ENCODE results near the gene CLCN6.

CLCN6 gene, protein sequence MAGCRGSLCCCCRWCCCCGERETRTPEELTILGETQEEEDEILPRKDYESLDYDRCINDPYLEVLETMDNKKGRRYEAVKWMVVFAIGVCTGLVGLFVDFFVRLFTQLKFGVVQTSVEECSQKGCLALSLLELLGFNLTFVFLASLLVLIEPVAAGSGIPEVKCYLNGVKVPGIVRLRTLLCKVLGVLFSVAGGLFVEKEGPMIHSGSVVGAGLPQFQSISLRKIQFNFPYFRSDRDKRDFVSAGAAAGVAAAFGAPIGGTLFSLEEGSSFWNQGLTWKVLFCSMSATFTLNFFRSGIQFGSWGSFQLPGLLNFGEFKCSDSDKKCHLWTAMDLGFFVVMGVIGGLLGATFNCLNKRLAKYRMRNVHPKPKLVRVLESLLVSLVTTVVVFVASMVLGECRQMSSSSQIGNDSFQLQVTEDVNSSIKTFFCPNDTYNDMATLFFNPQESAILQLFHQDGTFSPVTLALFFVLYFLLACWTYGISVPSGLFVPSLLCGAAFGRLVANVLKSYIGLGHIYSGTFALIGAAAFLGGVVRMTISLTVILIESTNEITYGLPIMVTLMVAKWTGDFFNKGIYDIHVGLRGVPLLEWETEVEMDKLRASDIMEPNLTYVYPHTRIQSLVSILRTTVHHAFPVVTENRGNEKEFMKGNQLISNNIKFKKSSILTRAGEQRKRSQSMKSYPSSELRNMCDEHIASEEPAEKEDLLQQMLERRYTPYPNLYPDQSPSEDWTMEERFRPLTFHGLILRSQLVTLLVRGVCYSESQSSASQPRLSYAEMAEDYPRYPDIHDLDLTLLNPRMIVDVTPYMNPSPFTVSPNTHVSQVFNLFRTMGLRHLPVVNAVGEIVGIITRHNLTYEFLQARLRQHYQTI

DNA sequence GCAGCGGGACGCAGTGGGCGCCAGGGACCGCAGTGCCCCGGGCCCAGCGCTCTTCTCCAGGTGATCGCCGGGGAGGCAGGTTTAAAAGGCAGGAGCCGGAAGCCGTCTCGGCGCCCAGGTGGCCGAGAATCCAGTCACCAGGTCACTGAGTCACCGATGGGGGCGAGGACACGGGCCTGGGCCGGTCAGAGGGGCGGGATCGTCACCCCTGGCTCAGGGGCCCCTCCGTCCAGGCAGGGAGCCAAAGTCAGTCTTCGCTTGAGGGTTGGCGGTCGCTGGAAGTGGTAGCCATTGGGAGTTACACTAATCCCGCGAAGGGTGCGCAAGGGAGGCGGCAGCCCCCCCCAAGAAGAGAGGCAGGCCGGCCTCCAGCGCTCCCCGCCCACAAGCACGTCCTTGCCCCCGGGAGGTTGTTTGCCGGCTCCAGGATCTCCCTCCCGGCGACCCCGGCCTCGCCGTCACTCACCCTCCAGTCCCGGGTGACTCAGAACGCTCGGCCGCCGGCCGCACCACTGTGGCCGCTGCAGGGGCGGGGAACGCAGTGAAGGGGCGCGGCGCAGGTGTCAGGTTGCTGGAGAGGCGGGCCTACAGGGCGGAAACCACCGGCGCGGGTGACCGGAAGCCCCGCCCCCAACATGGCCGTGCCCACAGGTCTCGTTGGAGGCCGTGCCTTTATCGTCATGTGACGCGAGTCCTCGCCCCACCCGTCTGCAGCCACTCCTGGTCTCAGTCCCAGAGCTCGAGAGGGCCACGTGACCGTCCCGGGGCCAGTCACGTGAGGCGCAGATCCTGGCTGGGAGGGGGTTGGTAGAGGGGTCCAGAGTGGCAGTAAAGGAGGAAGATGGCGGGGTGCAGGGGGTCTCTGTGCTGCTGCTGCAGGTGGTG, at the start of gene CLCN6, which contains the start of gene MTHFR:
CLCN6 (plus strand) TSS at position 770 of the 885 bp plus-strand sequence; CDS start at position 842, 72 bp downstream.
MTHFR (minus strand) TSS at position 543 of the 885 bp plus-strand sequence. CDS start 2,848 bp downstream, outside the sequence.
- peak; percentile 100 for DNase-seq

DNA sequence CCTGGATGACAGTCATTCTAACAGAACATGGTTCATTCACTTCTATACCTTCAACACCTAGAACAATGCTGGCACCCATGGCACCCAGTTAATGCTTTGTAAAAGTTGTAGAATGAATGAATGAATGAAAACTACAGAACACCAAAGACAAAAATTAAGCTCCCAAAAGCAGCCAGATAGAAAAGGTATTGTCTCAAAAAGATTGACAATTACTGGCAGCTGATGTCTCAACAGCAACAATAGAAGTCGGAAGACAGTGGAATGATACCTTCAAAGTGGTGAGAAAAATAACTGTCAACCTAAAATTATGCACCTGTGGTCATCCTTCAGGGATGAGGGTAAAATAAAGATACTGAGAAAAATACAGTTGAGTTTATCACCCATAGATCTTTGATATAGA, 48.9 kb upstream of the CLCN6 start:
- DNase-seq, result no peak

DNA sequence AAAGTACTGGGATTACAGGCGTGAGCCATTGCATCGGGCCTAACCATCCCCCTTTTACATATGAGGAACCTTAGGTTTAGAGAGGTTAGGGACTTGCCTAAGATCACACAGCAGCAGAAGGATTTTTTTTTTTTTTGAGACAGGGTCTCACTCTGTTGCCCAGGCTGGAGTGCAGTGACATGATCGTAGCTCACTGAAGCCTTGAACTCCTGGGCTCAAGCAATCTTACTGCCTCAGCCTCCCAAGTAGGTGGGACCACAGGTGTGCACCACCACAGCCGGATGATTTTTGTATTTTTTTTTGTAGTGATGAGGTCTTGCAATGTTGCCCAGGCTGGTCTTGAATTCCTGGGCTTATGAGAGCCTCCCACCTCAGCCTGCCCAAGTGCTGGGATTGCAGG, 46.2 kb upstream of the CLCN6 start:
- no peak for DNase-seq

DNA sequence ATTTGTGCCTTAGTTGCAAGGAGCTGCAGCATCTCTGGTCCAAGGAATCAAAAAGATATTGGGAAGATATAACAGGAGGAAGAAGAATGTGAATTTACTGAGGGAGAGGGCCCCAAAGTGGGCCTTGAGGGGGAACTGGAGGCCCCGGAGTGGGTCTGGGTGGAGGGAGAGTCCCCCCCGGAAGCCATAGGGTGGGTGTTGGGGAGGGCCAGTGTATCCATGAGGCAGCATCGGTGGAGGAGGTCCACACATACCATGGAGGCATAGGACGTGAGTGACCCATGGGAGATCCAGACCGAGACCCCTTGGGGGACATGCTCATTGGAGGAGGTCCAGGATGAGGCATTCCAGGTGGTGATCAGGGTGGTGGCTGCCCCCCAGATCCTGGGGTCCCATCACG, 44.7 kb upstream of the CLCN6 start:
- no peak for DNase-seq

DNA sequence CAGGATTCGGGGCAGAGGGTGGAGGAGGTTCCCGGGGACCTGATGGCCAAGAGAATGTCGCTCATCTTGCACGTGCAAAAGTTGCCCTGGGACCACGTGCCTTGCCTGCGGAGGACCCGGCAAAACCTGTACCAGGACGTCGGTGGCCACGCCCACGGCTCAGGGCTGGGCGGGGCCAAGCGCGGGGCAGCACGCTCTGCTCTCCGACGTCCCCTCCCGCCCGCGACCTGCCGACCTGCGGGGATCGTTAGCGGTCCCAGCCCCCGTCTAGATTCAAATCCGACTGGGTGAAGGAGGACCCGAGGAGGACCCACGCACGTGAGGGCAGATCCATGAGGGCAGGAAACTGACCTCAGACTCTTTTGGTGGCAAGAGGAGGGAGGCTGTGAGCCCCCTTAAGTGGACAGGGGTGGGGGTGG, 44.0 kb upstream of the CLCN6 start, which contains the start of gene C1orf167:
C1orf167 (plus strand) TSS at position 206 of the 419 bp plus-strand sequence. CDS start 2,208 bp downstream, outside the sequence.
- DNase-seq, result peak; percentile 46

DNA sequence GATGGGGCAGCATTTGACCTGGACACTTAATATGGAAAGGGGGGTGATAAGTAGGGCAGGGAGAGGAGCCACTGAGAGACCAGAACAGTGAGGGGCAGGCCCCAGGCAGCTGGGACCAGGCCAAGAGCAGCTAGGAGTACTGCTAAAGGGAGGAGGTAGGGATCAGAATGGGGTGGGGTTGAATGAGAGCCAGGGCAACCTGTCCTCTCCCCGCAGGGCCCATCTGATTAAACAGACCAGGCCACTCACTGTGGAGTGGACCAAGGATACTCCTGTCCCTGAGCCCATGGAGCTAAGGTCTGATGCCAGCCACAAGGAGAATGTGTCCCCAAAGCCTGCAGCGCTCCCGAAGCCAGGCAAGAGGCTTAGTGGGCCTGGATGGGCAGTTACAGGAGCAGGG, 41.9 kb upstream of the CLCN6 start:
- peak; percentile 20 for DNase-seq

DNA sequence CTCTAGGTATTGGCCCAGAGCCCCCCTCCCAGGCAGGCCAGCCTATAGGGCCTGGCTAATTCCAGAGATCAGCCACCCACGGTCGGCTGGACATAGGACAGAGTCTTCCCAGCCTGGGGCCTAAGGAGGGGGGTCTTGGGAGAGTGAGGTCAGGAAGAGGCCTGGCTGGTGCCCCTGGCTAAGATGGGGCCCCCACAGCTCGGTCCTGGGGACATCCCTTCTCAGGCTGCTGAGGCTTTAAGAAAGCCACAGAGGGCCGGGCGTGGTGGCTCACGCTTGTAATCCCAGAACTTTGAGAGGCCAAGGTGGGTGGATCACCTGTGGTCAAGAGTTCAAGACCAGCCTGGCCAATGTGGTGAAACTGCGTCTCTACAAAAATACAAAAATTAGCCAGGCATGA, 41.5 kb upstream of the CLCN6 start:
- DNase-seq, result no peak

DNA sequence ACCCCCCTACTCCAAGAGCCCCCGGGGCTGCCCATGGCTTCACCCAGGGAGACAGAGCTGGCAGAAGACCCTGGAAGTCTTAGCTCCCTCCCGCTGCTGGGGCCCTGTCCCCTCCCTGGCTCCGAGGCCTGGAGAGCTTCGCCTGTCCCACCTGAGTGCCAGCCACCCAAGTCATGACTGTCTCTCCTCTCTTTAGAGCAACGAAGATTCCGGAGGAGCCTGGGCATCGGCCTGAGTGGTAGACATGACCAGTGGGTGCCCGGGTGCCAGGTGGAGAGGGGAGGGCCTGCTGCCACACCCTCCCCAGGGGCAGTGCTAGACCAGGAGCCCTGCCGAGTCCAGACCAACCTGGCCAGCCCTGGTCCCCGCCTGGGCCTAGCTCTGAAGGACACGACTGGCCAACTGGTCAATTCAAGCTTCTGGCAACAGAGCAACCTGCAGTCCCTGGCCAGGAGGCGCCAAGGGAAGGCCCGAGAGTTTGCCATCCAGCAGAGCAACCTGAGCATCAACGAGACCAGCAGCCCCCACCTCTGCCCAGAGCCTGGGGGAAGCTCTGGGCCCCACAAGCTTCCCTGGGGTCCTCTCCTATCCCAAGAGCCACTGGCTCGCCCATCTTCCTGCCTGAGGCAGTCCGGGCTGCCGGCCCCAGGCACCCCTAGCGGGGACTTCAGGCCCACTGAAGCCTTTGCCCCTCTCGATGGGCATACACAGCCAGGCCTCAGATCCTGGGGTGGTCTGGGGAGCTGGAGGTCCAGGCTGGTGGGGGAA, 40.1 kb upstream of the CLCN6 start:
- DNase-seq, result no peak

DNA sequence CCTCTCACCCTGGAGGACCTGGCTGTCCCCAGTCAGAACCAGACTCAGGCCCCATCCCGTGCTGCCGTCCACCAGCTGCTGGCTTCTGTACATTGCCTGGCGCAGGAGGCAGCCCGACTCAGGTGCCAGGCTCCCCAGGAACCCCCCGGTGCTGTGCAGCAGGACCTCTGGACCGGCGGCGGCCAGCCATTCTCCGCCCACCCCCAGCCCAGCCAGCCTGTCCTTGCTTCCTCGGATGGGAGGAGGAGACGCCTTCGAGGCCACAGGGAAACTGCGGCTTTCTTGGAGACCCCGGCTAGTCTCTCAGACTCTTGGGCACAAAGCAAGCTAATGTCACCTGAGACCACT, 39.6 kb upstream of the CLCN6 start:
- no peak for DNase-seq

DNA sequence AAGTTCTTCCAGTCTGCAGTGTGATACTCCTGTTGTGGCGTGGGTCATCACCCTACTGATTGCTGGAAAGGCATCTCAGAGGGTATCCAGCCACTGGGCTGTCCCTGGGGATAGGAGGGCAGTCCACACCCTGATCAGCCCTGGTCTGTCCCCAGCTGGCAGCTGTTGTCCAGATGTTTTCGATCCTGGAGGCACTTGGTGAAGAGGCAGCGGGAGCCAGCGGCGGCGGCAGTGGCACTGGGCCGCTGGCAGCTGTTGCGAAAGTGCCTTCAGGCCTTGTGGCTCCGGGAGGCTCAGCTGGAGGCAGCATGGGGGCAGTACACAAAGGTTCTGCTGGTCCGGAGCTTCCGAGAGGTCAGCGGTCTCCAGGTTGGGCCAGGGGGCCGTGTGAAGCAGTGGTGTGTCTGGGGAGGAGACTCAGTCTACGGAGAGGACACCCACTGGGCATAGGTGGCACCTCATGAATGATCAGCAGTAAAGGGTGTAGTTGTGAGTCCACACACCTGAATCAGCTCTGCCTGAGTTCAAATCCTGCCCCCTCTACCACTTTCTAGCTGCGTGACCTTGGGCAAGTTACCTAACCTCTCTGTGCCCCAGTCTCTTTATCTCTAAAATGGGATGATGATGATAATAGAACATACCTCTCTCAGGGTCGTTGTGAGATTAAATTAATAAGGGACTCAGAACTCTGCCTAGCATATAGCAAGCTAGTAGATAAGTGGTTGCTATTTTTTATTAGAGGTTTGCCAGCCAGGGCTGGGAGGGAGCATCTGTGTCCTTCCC, 37.9 kb upstream of the CLCN6 start:
- DNase-seq, result no peak

DNA sequence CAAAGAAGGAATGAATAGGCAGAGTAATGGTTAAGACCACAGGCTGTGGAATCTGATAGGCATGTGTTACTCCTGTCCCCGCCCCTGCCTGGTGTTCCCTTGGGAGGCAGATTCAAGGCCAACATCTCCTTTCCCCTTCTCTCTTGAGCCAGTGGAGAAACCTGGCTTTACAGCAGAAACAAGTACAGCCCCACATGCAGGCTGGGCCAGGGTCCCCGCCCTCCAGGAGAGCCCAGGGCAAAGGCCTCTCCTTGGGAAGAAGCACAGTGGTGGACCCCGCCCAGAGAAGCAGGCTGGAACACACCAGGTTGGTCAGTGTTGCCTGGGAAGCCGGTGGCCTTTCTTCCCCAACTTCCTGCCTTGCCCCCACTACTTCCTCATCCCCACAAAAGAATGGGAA, 37.2 kb upstream of the CLCN6 start:
- DNase-seq, result no peak

DNA sequence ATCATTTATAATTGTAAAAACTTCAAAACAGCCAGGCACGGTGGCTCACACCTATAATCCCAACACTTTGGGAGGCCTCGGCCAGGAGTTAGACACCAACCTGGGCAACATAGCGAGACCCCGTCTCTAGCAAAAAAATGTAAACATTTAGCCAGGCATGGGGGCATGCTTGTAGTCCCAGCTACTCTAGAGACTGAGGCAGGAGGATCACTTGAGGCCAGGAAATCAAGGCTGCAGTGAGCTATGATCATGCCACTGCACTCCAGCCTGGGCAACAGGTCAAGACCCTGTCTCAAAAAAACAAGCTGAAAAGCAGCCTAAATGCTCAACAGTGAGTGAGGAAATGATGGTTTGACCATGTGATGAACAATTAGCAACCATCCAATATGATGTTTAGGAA, 36.7 kb upstream of the CLCN6 start:
- DNase-seq, result no peak

DNA sequence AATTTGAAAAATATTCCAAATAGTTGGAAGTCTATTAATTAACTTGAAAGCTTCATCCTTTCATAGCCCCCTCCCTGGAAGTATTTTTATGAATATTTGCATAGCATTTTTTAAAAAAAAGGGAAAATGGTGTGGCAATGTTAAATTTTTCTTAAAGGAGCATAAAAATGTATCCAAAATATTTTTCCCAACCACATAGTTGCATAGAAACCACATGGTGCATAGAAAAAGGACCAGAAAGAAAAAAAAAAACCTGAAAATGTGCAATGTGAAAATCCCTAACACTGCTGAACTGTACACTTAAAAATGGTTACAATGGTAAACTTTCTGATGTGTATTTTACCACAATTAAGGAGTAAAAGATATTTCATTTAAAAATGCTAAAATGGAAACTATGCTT, 36.0 kb upstream of the CLCN6 start:
- DNase-seq, result no peak

DNA sequence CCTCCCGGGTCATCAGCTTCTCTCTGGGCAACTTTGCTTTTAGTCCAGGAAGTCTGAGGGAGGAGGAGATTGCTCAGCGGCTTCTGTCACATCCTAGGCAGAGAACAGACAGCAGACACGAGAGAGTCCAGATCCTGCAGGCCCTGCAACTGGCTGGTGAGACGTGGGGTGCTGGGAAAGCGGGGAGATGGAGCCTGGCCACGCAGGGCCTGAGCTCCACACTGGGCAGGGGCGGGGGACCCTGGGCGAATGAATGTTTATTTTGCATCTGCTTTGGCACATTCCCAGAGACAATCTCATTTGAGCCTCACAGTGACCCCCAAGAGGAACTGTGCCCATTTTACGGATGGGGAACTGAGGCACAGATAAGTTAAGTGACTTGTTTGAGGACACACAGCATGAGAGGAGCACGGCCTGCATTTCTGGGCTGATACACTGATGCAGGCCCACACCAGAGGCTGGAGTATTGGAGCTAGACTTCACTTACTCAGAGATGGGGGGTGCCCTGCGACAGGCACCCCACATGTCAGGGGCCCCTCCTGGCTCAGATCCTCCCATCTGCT, 34.4 kb upstream of the CLCN6 start:
- DNase-seq, result no peak

DNA sequence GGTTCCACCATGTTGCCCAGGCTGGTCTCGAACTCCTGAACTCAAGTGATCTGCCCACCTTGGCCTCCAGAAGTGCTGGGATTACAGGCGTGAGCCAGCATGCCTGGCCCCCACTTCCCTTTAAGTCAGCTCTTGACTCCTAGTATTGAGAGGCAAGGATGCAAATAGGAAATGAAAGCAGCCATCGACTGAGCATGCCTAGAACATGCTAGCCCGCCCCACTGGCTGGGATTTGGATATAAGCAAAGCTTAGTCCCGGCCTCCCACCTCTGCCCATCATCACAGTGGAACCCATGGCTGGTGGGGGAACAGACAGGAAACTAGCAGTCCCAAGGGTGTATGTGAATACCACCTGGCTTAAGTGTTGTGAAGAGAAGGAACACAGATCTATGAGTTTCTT, 33.5 kb upstream of the CLCN6 start:
- DNase-seq, result no peak

DNA sequence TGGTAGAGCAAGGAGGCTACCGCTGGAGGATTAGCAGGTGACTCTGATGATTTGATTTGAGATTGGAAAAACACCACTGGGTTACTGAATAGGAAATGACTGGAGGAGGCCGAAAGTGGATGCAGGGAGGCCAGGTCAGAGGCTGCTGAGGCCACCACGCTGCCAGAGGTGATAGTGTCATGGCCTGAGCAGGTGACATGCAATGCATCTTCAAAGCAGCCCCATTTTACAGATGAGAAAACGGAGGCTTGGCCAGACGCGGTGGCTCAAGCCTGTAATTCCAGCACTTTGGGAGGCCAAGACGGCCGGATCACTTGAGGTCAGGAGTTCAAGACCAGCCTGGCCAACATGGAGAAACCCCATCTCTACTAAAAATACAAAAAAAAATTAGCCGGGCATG, 31.2 kb upstream of the CLCN6 start:
- DNase-seq, result no peak

DNA sequence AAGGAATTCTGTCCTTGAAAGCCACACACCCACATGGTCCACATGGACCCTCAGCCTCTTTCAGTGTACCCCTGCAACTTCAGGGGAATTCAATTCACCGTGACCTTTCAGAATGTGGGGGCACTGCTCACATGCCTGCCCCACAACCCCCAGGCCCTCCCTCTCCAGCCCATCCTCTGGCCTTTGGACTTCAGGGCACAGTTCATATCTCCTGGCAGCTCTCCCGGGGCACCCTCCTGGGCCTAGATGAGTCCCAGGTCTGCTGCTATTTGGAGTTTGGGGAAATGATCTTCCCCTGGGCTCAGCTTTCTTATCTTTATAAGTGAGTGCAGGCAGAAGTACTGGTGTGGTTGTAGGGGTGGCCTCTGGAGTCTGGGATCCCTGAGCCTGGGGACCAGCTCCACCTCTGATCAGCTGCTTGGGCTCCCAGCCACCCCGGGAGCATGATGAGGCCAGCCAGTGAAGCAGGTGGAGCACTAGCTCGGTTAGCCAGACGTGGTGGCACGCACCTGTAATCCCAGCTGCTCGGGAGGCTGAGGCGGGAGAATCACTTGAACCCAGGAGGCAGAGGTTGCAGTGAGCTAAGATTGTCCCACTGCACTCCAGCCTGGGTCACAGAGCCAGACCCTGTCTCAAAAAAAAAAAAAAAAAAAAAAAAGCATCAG, 28.2 kb upstream of the CLCN6 start:
- DNase-seq, result no peak

DNA sequence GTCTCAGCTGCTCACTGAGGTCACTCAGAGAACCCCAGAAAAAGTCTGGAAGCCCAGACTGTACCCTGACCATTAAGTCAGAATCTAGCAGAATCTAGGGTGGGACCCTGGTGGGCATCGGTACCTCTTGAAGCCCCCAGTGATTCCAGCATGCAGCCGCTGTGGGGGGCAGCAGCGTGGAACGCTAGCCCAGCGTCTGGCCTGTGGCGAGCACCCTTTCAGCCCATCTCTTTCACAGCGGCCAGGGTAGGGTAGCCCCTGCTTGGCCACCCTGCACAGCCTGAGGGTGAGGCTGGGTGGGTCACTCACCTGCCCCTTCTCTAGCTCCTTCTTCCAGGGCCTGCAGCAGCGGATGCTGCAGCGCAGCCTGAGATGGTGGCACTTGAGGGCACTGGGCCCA, 27.7 kb upstream of the CLCN6 start:
- DNase-seq, result no peak

DNA sequence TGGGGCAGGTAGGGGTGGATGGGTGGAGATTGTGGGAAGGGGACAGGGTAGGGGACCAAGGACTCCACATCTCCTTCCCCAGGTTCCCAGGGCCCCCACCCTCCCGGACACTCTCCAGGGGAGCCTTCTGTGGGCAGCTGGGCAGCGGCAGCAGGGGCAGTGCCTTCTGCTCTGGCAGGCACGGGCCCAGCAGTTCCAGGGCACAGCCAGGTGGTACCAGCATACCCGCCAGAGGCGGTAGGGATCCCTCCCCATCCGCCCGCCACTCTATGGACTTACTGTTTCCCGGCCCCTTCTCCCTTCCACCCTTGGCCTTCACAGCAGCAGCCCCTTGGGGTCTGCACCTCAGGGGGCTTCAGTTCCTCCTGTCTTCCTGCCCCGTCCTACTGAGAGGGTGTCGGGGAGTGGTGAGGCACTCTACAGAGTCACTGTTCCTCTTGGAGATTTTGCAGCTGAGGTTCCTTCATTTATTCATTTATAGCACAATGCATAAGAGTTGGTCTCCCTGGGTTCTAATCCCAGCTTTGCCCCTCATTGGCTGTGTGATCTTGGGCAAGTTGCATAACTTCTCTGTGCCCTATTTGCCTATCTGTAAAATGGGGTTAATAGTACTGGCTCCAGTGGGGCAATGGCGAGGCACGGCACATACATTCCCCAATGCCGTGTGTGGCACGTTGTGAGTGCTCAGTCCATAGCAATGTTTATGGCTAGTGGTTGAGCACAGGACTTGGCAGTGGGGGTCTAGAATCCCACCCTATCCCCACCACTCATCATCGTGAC, 27.0 kb upstream of the CLCN6 start:
- DNase-seq, result no peak
